T-helper 17 cell (primary cell): ENCODE results near the gene HSP90AB1. TPM values are rescaled to one million over a fixed set of nuclear protein-coding genes. Genes with fewer than 3 reads are reported as not detected.

Experiments used
- ATAC-seq: fragments of 150-1000 bp; cut with Tn5 transposase; 2 replicates; pipeline ENCODE4 v1.10.0; 2021; ENCODE audit warnings: mild to moderate bottlenecking, moderate library complexity
- DNase-seq, 3 donors: peaks; one replicate each; pipeline versions ENCODE4 v3.0.0 to v3.0.0-alpha.2; 2020 to 2021
- H3K9me3 ChIP-seq: one replicate; pipeline ENCODE4 v1.7.0; 2013; ENCODE audit warnings: low read length, mild to moderate bottlenecking; ENCODE audit not compliant: control insufficient read depth, poor library complexity, severe bottlenecking
- H3K27ac Mint-ChIP-seq: one replicate; pipeline ENCODE4 v1.8.0; 2022; ENCODE audit warnings: mild to moderate bottlenecking, moderate library complexity, mixed read lengths
- H3K27me3 Mint-ChIP-seq: one replicate; pipeline ENCODE4 v1.8.0; 2022; ENCODE audit warnings: mixed read lengths
- H3K36me3 Mint-ChIP-seq: one replicate; pipeline ENCODE4 v1.8.0; 2022; ENCODE audit warnings: low read depth, mixed read lengths
- H3K4me1 Mint-ChIP-seq: one replicate; pipeline ENCODE4 v1.8.0; 2022; ENCODE audit warnings: mild to moderate bottlenecking, mixed read lengths
- H3K4me3 Mint-ChIP-seq: one replicate; pipeline ENCODE4 v1.8.0; 2022; ENCODE audit warnings: mild to moderate bottlenecking, moderate library complexity, mixed read lengths
- total RNA-seq, 4 donors: library from RNA in 2 of 4; stranded (reverse) in 2 of 4; gene quantifications; one replicate each; pipeline ENCODE4 v1.2.3 and lab custom pipeline; 2022 to 2026

Gene HSP90AB1
- total RNA-seq (100 to 1,000 TPM; 454 to 478 TPM), total RNA-seq (lab: John Stamatoyannopoulos, UW) (840 to 1,221 reads per million in 2 donors)

DNA sequence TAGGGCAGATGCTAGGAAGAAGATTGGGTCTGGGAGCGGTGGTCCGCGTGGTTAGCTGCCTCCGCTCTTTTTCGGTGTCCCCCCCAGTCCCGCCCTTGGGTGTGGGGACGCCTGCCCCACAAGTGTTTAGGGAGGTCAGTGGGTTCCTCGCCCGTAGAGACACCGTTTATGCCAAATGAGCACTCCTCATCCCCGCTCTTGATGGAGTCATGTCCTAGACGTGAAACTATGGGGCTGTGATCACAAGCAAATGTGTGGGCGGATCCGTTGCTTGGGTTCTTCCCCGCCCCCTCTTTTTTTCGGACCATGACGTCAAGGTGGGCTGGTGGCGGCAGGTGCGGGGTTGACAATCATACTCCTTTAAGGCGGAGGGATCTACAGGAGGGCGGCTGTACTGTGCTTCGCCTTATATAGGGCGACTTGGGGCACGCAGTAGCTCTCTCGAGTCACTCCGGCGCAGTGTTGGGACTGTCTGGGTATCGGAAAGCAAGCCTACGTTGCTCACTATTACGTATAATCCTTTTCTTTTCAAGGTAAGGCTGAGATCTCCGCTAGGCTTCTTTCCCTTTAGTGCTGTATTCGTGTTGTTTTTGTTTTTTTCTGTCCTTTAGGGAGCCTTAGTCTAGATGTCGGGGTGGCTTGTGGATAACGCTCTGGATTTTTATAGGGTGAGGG is at the start of gene HSP90AB1:
TSS of gene HSP90AB1 (plus strand) at position 439 of the 675 bp plus-strand sequence. CDS start 1,529 bp downstream, outside the sequence.
- Mint-ChIP-seq H3K4me3 (peak within 1 kb of the TSS; percentile 99), H3K27ac (peak within 1 kb of the TSS; percentile 100), H3K4me1 (peaks cover 42% of the 10 kb centered on the region), H3K36me3 (peaks cover 15% of the 10 kb centered on the region), H3K27me3 (peaks cover 6% of the 10 kb centered on the region)
- ATAC-seq (peak; percentile 83), DNase-seq (peak; percentile 82 to 91 (median 89))
- no peaks in the 10 kb centered on the region for H3K9me3 ChIP-seq

DNA sequence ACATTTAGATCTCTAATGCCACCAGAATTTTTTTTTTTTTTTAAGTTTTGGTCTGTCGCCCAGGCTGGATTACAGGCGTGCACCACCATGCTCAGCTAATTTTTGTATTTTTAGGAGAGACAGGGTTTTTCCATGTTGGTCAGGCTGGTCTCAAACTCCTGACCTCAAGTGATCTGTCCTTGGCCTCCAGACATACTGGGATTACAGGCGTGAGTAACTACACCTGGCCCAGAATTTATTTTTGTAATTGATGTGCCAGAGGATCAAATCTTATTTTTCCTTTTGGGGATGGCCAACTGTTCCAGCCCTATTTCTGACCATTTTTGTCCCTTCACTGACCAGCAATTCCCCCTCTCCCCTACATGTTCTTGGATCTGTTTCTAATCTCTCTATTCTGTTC is 48.2 kb upstream of the HSP90AB1 start:
- no peak overlapping the region for H3K27ac Mint-ChIP-seq
- no peak for ATAC-seq
- H3K4me3 Mint-ChIP-seq: no peak overlapping the region
- DNase-seq: no peak
- no peaks in the 10 kb centered on the region for H3K9me3 ChIP-seq
- H3K4me1 Mint-ChIP-seq: no peaks in the 10 kb centered on the region
- peaks cover 13% of the 10 kb centered on the region for H3K27me3 Mint-ChIP-seq
- H3K36me3 Mint-ChIP-seq: no peaks in the 10 kb centered on the region

DNA sequence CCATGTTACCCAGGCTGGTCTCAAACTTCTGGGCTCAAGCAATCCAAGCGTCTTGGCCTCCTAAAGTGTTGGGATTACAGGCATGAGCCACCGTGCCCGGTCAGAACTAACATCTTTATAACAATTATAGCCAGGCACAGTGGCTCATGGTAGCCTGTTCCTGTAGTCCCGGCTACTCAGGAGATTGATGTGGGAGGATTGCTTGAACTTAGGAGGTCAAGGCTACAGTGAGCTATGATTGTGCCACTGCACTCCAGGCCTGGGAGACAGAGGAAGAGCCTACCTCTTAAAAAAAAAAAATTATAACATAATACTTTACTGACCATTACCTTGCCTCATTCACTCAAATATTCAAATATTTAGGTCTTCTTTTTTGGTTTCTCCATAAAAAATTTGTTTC is 47.0 kb upstream of the HSP90AB1 start:
- Mint-ChIP-seq H3K27me3 (peaks cover 11% of the 10 kb centered on the region), H3K4me3 (no peak overlapping the region), H3K36me3 (no peaks in the 10 kb centered on the region), H3K4me1 (no peaks in the 10 kb centered on the region), H3K27ac (no peak overlapping the region)
- H3K9me3 ChIP-seq: no peaks in the 10 kb centered on the region
- no peak for ATAC-seq
- DNase-seq: no peak

DNA sequence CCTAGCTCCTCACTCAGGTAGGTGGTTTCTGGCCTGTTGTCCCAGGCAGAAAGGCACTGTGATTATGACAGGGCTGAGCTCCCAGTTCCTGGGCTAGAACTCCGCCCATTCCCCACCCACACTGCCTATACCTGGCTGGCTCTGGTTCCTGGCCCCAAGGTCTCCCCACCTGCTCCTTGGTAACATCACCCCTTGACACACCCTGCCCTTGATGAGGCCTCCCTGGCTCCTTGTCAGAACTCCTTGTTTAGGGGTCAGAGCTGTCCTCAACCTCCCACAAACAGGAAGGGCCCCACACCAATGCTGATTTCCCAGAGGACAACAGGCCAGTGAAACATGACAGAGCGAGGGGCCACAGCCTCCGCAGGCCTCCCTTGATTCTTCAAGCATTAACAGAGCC is 45.7 kb upstream of the HSP90AB1 start:
- no peaks in the 10 kb centered on the region for H3K4me1 Mint-ChIP-seq
- no peak overlapping the region for H3K27ac Mint-ChIP-seq
- DNase-seq (no peak), ATAC-seq (no peak)
- H3K4me3 Mint-ChIP-seq: no peak overlapping the region
- H3K27me3 Mint-ChIP-seq: peaks cover 11% of the 10 kb centered on the region
- no peaks in the 10 kb centered on the region for H3K9me3 ChIP-seq
- H3K36me3 Mint-ChIP-seq: no peaks in the 10 kb centered on the region

DNA sequence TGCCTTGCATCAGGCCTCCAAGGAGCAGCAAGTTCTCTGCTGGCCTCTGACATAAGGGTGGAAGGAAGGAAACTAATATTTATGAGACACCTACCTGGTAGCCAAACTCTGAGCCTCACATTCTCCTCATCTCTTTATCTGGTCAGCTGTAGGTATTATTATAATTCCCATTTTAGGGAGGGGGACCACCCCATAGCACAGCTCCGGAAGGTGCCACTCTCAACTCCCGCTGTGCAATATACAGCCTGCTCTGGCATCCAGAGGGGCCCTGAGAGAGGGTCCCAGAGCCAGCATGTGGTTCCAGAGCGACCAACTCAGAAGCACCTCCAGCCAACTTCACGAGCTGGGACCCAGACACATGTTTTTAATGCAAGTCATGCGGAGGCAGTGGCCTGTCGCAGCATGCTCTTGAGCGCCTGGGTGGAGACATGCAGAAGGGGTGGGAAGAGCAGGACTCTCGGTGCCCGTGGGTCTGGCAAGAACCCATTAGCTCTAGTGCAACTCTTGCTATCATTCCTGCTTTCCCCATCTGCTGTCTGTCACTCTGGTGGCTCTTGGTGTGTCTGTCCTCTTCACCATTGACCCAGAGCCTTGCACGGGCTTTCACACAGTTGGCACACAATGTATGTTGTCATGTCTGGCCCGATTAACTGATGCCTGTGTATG is 45.1 kb upstream of the HSP90AB1 start:
- Mint-ChIP-seq H3K4me3 (no peak overlapping the region), H3K4me1 (no peaks in the 10 kb centered on the region), H3K36me3 (peaks cover 2% of the 10 kb centered on the region), H3K27me3 (peaks cover 15% of the 10 kb centered on the region), H3K27ac (peak overlapping the region; percentile 51)
- DNase-seq (no peak), ATAC-seq (no peak)
- no peaks in the 10 kb centered on the region for H3K9me3 ChIP-seq

DNA sequence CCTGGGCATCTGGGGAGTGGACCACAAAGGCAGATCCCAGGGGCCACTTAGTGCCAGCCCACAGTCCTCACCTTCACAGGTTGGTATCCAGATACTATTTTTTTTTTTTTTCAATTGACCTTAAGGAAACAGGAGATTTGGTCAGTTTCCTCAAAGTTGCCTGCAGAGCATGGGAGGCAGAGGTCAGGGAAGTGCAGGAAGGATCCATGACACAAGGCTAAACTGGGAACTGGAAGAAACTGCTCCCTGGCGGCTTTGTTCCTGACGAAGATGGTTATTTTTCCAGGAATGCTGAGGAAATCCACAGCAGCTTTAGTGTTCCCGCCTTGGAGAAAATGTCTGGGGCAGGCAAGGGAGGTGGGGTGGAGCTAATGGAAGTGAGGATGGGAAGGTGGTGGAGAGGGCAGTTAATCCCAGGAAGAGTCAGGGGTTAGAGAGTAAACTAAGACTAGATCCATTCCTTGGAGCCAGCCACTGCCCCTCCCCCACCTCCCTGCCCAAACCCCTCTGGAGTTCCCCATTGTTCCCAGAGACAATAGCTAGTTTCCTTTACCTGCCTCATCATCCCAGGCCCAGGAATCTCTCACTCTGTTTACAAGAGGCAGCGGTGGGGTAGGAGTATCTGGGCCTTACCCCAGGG is 44.4 kb upstream of the HSP90AB1 start:
- Mint-ChIP-seq H3K4me3 (no peak overlapping the region), H3K27me3 (peaks cover 17% of the 10 kb centered on the region), H3K27ac (peak overlapping the region; percentile 51), H3K4me1 (no peaks in the 10 kb centered on the region), H3K36me3 (peaks cover 2% of the 10 kb centered on the region)
- ATAC-seq: no peak
- no peak for DNase-seq
- H3K9me3 ChIP-seq: no peaks in the 10 kb centered on the region

DNA sequence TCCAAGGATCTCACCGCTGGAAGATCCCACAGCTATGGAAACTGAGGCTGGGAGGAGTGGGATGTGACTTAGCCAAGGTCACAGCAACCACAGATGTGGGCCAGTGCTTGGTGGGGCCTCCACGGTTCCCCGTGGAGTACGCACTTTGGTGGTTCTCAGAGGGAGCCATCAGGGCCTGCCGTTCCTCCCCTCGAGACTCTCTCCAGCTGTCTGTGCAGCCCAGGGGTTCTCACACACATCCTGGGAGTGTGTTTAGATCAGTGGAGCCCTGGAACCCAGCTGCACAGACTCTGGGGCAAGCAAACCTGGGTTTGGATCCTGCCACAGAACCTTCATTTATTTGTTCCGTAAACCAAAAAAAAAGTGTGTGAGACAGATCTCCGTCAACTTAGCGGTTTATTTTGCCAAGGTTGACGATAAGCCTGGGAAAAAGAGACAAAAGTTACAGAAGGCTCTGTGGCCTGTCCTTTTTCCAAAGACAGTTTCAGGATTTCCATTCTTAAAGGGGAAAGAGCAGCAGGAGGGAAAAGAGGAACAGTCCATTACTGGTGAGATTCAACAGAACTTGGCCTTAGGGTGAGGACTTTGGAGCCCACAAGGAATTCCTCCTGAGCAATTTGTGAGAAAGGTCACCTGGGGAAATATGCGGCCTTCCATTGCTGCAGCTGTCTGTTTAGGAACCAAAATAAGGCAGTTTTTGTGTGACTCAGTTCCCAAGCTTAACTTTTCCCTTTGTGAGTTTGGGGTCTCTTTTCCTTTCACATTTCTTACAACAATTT is 43.7 kb upstream of the HSP90AB1 start:
- H3K9me3 ChIP-seq: no peaks in the 10 kb centered on the region
- Mint-ChIP-seq H3K27me3 (peaks cover 21% of the 10 kb centered on the region), H3K36me3 (peaks cover 2% of the 10 kb centered on the region), H3K4me1 (no peaks in the 10 kb centered on the region), H3K27ac (peak overlapping the region; percentile 51), H3K4me3 (no peak overlapping the region)
- DNase-seq: no peak
- ATAC-seq: no peak

DNA sequence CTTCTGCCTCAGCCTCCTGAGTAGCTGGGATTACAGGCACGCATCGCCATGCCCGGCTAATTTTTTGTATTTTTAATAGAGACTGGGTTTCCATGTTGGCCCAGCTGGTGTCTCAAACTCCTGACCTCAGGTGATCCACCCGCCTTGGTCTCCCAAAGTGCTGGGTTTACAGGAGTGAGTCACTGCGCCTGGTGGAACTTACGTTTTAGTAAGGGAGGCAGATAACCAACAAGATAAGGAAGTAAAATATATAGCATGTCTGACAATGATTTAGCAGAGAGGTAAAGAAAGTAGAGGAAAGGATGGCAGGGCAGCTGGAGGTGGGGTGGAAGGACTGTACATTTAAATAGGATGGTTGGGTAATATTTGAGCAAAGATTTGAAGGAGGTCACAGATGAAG is 42.9 kb upstream of the HSP90AB1 start:
- Mint-ChIP-seq H3K4me1 (no peaks in the 10 kb centered on the region), H3K27me3 (peaks cover 28% of the 10 kb centered on the region), H3K36me3 (peaks cover 2% of the 10 kb centered on the region), H3K4me3 (no peak overlapping the region), H3K27ac (no peak overlapping the region)
- no peaks in the 10 kb centered on the region for H3K9me3 ChIP-seq
- ATAC-seq (no peak), DNase-seq (no peak)

DNA sequence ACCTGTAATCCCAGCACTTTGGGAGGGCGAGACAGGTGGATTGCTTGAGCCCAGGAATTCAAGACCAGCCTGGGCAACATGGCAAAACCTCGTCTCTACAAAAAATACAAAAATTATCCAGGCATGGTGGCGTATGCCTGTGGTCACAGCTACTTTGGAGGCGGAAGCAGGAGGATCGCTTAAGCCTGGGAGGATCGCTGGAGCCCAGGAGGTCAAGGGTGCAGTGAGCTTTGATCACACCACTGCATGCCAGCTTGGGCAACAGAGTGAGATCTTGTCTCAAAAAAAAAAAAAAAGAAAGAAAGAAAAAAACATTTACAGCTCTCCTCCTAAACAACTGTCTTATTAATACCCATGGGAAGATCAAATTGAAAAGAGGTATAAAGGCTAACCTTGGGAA is 38.9 kb upstream of the HSP90AB1 start:
- Mint-ChIP-seq H3K36me3 (peaks cover 2% of the 10 kb centered on the region), H3K4me3 (no peak overlapping the region), H3K4me1 (no peaks in the 10 kb centered on the region), H3K27me3 (peaks cover 30% of the 10 kb centered on the region), H3K27ac (no peak overlapping the region)
- DNase-seq: no peak
- no peak for ATAC-seq
- H3K9me3 ChIP-seq: no peaks in the 10 kb centered on the region

DNA sequence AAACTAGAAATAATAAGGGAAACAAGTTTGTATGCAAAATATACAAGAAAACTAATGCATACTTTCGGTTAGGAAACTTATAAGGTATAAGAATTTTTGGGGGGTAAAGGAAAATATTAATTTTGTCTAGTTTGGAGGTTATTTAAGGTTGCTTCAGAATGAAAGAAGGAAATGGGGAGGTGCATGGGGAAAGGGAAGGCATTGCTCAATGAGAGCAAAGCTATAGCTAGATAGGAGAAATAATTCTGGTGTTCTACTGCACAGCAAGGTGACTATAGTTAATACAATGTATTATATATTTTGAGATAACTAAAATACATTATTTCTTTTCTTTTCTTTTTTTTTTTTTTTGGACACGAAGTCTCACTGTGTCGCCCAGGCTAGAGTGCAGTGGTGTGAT is 35.6 kb upstream of the HSP90AB1 start:
- Mint-ChIP-seq H3K27me3 (peaks cover 37% of the 10 kb centered on the region), H3K27ac (no peak overlapping the region), H3K4me1 (peaks cover 3% of the 10 kb centered on the region), H3K4me3 (no peak overlapping the region), H3K36me3 (peaks cover 7% of the 10 kb centered on the region)
- no peaks in the 10 kb centered on the region for H3K9me3 ChIP-seq
- DNase-seq (no peak), ATAC-seq (no peak)

DNA sequence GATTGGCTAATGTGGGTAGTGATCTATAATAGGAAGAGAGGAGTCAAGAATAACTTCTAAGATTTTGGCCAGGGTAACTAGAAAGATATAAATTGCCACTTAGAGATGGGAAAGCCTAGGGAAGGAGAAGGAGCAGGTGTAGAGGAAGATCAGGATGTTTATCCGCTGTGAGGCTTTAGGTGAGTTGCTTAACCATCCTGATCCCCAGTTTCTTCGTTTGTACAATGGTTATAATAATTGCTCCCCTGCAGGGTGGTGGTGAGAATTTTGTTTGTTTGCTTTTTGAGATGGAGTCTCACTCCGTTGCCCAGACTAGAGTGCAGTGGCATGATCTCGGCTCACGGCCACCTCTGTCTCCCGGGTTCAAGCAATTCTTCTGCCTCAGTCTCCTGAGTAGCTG is 32.6 kb upstream of the HSP90AB1 start:
- DNase-seq (no peak), ATAC-seq (no peak)

DNA sequence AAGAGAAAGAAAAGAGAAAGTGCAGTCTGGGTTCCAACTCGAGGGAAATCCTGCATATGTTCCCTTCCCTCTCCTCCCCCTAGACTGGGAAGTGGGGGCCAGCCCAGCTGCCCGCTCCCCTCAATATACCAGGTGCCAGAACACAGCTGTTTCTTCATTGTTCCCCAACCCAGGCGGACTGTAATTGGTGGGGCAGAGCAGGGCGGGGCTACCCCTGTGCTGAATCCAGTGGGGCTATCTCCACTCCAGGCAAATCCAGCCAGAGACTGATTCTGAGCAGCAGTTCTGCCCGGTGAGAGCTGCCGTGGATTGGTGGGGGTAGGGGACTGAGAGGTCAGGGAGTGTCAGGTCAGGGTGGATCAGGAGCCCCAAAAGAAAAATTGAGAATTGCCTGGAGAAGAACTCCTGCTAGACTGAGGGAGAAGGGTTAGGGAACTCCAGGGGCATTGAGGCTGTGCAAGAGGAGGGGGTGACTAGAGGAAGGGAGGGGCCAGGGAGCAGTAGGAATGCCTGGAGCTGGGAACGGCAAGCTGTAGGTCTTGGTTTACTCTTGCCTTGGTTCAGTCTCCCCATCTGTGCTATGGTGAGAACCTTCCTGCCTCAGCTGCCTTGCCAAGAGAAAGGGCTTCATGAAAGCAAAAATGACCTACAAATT is 30.1 kb upstream of the HSP90AB1 start, which contains the start of gene MYMX:
TSS of gene MYMX (plus strand) at position 250 of the 655 bp plus-strand sequence. CDS start 546 bp downstream, outside the sequence.
- no peak within 1 kb of the TSS for H3K27ac Mint-ChIP-seq

More for the DNA sequence above, 32.6 kb upstream of the HSP90AB1 start:
- H3K36me3 Mint-ChIP-seq: peaks cover 4% of the 10 kb centered on the region
- peaks cover 22% of the 10 kb centered on the region for H3K27me3 Mint-ChIP-seq
- no peaks in the 10 kb centered on the region for H3K9me3 ChIP-seq
- no peak overlapping the region for H3K27ac Mint-ChIP-seq
- peaks cover 5% of the 10 kb centered on the region for H3K4me1 Mint-ChIP-seq
- H3K4me3 Mint-ChIP-seq: no peak overlapping the region

More for the DNA sequence above, 30.1 kb upstream of the HSP90AB1 start, which contains the start of gene MYMX:
- H3K9me3 ChIP-seq: no peaks in the 10 kb centered on the region
- H3K36me3 Mint-ChIP-seq: peaks cover 4% of the 10 kb centered on the region
- peaks cover 17% of the 10 kb centered on the region for H3K27me3 Mint-ChIP-seq
- DNase-seq: no peak
- no peak within 1 kb of the TSS for H3K4me3 Mint-ChIP-seq
- peaks cover 14% of the 10 kb centered on the region for H3K4me1 Mint-ChIP-seq
- no peak for ATAC-seq
